NB4 (cell line): Measurements from ENCODE around the gene MEGF11.

ENCODE experiments used
- DNase-seq: peaks from one replicate; pipeline ENCODE4 v3.0.0; 2010; ENCODE audit warnings: low read depth
- H3K4me3 ChIP-seq: one replicate; pipeline ENCODE4 v1.5.1; 2011; ENCODE audit warnings: mild to moderate bottlenecking, low read depth, low read length, moderate library complexity
- MAX ChIP-seq: IDR thresholded peaks from 2 replicates; pipeline ENCODE4 v1.6.1; 2011; ENCODE audit warnings: low read depth, low read length
- MYC ChIP-seq: IDR thresholded peaks from 2 replicates; pipeline ENCODE4 v1.6.1; 2011; ENCODE audit warnings: low read depth, low read length
- POLR2A ChIP-seq: IDR thresholded peaks from 2 replicates; pipeline ENCODE4 v1.6.1; 2011; ENCODE audit warnings: mild to moderate bottlenecking; ENCODE audit not compliant: insufficient read length; ENCODE audit errors: extremely low read depth
- TF ChIP-seq, protein P1 (sequence below): IDR thresholded peaks from one replicate; pipeline ENCODE4 v1.5.1; 2012; ENCODE audit warnings: low read depth, low read length

The MEGF11 gene

GRCh38 chr15:66144978-66145725 lies 108.4 kb downstream of the MEGF11 start:
- no peak for DNase-seq
- TF ChIP-seq MYC = 0 out of 2 replicates have a peak, but pooled peaks have one; percentile 23
- TF ChIP-seq, protein P1, sequence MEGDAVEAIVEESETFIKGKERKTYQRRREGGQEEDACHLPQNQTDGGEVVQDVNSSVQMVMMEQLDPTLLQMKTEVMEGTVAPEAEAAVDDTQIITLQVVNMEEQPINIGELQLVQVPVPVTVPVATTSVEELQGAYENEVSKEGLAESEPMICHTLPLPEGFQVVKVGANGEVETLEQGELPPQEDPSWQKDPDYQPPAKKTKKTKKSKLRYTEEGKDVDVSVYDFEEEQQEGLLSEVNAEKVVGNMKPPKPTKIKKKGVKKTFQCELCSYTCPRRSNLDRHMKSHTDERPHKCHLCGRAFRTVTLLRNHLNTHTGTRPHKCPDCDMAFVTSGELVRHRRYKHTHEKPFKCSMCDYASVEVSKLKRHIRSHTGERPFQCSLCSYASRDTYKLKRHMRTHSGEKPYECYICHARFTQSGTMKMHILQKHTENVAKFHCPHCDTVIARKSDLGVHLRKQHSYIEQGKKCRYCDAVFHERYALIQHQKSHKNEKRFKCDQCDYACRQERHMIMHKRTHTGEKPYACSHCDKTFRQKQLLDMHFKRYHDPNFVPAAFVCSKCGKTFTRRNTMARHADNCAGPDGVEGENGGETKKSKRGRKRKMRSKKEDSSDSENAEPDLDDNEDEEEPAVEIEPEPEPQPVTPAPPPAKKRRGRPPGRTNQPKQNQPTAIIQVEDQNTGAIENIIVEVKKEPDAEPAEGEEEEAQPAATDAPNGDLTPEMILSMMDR = no peak
- no peak for TF ChIP-seq MAX
- no peak for TF ChIP-seq POLR2A
- H3K4me3 ChIP-seq = no peak overlapping the region

- no peak overlapping the region for H3K4me3 ChIP-seq
- TF ChIP-seq MAX = no peak
- no peak for TF ChIP-seq MYC
- no peak for TF ChIP-seq POLR2A
- TF ChIP-seq, protein P1 = no peak
- no peak for DNase-seq
Observed at GRCh38 chr15:66142285-66142684, 111.3 kb downstream of the MEGF11 start.

DNA sequence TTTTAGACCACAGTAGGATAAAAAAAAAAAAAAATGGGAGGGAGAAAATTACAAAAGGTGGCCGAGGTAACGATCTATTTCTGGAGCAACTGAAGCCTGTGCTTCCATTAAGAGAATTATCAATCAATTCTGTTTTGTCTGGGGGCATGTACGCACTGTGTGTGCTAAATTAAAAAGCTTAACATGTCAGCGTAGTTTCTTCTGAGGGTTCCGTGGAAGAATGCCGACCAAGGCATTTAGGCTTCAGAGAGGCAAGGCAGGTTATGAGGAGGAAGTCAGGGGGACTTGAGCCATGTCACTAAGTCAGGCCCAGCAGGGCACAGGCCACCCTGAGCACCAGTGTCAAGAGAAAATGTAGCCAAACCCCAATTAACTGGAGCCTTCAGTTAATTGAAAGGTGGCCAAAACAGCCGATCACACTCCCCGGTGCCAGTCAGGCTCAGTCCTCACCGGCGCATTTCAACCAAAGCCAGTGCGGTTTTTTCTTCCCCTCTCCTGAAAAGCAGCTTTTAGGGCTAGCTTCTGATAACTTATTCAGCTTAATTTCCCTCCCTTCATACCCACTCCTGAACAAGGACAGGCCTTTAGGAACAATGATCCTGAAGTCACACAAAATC lies 113.9 kb downstream of the MEGF11 start:
- H3K4me3 ChIP-seq = no peak overlapping the region
- DNase-seq = no peak
- TF ChIP-seq, protein P1 = no peak
- TF ChIP-seq MAX (no peak), MYC (no peak), POLR2A (no peak)

- H3K4me3 ChIP-seq = no peak overlapping the region
- DNase-seq = no peak
- no peak for TF ChIP-seq MYC
- no peak for TF ChIP-seq POLR2A
- TF ChIP-seq, protein P1 = no peak
- TF ChIP-seq MAX = no peak
Observed at GRCh38 chr15:66138892-66139590, 114.5 kb downstream of the MEGF11 start.

DNA sequence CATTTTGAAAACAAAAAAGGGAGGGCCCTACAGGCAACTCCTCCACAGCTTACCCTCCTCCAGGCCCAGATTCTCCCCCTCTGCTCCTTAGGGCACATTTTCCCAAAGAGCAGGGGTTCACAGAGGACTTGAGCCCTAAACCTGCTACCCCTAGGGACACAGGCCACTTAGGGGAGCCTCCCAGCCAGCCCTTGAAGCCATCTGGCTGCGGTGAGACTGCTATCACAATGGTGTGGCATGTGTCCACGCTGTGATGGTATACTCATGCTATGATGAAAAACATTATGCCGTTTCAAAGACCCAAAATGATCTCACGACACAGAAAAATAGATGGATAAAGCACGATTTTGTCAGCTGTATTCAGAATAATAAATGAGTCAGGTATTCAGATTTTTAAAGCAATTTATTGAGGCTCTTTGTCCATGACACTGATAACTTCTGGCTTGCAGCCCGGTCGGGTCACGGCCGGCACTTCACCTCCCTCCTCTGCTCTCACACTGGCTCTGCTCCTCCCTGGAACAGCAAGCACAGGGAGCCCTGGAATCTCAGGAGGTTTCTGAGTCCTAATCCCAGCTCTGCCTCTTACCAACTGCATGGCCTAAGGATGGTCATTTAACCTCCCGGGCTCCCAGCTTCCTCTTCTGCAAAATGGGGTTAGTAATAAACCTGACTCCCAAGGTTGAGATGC lies 115.3 kb downstream of the MEGF11 start:
- no peak overlapping the region for H3K4me3 ChIP-seq
- no peak for DNase-seq
- TF ChIP-seq MAX (no peak), MYC (no peak), POLR2A (no peak)
- TF ChIP-seq, protein P1 = no peak
